G401 (cell line): Measurements from ENCODE around the gene ATP7A. TPM values are rescaled to one million over a fixed set of nuclear protein-coding genes. Genes with fewer than 3 reads are reported as not detected.
"Not testable (repeated sequence)": the region's sequence is repeated elsewhere in the genome, so short reads cannot be mapped to it uniquely, and the experiment has no call there.

Source experiments
- DNase-seq: peaks from one replicate; pipeline ENCODE4 v3.0.0-alpha.2; 2015; ENCODE audit warnings: low spot score
- in situ Hi-C: cut with HindIII; loops from 2 replicates; pipeline ENCODE4 v1.10.0; 2016; ENCODE audit warnings: low sequenced_read_pairs, mixed read lengths
- total RNA-seq: library from RNA; depleted of rRNA; stranded (reverse); fragments of >200 nt; shearing (Covaris generic); gene quantifications from 2 replicates; pipeline ENCODE4 v1.2.3, GENCODE V29; 2014

The ATP7A gene
- total RNA-seq, 1 experiment from 2014 or later: 5.2 TPM

GRCh38 chrX:77937291-77937690, 26.8 kb downstream of the ATP7A start:
- DNase-seq: no peak
- in situ Hi-C loops: no loop called here

DNA sequence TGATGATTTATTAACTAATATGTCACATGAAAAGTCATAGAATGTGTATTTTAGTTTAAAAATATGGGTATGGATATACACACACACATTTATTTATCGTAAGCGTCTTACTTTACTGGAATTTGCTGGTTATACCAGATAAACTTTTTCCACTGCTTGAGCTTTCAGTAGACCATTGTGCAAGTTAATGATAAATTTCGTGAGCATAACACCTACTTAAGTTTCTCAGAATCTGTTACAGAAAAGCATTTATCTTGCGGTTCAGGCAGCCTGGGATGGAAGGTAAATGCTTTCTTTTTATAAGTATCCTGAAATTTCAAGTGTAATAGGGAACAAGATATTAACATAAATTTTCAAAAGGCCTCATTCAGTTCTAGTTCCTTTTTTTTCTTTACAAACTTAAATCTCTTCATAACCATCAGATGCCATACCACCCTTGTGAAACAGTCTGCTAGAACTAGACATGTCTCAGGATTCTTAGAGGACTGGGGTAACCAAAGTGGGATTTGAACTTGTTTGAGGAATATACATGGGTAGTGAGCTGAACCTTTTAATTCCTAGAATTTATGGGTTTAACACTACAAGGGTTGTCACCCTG, 27.7 kb downstream of the ATP7A start:
- in situ Hi-C loops: no loop called here
- DNase-seq: no peak

- DNase-seq, in situ Hi-C loops: not testable (repeated sequence)
These were observed 34.5 kb downstream of the ATP7A start for GRCh38 chrX:77945031-77945430.

- DNase-seq: no peak
- in situ Hi-C loops: no loop called here
These were observed 35.5 kb downstream of the ATP7A start for GRCh38 chrX:77945910-77946545.

DNA sequence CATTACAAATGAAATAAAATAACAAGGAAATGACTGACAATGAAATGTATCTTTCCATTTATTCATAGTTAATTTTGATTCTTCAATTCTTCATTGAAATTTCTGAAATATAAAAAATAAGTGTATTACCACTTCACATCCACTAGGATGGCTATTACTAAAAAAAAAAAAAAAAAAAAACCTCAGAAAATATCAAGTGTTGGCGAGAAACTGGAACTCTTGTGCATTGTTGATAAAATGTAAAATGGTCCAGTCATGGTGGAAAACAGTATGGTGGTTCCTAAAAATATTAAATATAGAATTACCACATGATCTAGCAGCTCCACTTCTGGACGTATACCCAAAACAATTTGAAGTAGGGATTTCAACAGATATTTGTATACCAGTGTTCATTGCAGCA, 36.1 kb downstream of the ATP7A start:
- in situ Hi-C loops: no loop called here
- DNase-seq: no peak

DNA sequence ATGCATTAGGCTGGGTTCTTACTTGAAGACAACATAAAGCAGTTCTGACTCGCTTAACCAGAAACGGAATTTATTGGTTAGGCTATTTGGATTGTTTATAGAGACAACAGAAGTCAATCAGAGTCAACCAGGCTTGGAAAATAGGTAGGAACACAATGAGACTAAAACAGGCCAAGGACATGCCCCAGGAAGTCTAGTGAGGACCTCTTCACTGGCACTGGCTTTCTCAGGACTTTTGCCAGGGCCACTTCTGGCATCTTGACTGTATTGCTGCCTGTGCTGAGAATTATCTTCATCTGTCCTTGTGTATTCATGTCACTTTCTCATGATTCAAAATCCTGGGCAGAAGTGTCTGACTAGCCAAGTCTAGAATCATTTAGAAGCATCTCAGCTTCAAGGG, 39.3 kb downstream of the ATP7A start:
- in situ Hi-C loops: no loop called here

DNA sequence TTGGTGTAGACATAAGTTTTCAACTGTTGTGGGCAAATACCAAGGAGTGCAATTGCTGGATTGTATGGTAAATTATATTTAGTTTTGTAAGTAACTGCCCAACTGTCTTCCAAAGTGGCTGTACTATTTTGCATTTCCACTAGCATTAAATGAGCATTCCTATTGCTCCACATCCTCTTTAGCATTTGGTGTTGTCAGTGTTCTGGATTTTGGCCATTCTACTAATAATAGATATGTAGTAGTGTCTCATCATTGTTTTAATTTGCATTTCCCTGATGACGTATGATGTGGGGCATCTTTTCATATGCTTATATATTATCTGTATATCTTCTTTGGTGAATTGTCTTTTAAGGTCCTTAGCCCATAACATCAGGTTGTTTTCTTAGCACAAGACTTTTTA, 41.7 kb downstream of the ATP7A start:
- DNase-seq: no peak
- in situ Hi-C loops: no loop called here

More for the DNA sequence above, 39.3 kb downstream of the ATP7A start:
- peak; percentile 3 for DNase-seq

- in situ Hi-C loops: no loop called here
- no peak for DNase-seq
These were observed 42.8 kb downstream of the ATP7A start for GRCh38 chrX:77953302-77953701.

DNA sequence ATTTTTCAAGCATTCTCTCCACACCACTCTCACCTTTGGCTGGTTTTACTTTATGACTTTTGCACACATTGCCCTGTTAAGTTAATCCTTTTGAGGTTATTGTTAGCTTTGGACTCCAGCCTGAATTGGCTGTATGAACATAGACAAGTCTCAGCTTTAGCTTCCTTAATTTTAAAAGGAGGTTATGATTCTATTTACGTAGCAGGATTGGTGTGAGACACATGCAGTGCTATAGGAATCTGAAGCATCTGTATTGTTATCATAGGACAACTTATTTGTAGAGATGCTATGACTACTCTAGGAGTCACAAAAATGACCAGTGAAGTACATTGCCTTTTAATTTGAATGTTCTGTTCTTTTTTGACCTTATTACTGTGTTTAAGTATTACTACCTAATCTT, 43.2 kb downstream of the ATP7A start:
- in situ Hi-C loops: no loop called here
- no peak for DNase-seq

GRCh38 chrX:77960567-77960966, 50.1 kb downstream of the ATP7A start:
- no peak for DNase-seq
- in situ Hi-C loops: no loop called here

DNA sequence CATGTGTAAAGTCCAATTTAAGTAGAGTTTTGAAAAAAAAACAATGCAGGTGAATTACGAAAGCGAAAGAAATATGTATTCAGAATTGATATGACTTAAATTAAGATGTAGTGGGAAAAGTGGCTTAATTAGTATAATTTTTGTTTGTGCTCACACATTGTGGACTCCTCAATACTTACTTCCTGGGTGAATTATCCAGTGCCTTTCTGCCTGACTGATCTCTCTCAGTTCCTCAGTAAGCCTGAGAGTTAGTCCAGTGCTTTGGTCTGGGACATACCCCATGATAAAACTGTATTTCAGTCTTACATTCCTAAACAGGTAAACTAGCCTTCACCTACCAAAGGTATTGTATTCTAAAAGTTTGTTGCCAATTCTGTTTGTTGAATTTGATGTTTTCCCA, 50.6 kb downstream of the ATP7A start:
- no peak for DNase-seq
- in situ Hi-C loops: no loop called here

DNA sequence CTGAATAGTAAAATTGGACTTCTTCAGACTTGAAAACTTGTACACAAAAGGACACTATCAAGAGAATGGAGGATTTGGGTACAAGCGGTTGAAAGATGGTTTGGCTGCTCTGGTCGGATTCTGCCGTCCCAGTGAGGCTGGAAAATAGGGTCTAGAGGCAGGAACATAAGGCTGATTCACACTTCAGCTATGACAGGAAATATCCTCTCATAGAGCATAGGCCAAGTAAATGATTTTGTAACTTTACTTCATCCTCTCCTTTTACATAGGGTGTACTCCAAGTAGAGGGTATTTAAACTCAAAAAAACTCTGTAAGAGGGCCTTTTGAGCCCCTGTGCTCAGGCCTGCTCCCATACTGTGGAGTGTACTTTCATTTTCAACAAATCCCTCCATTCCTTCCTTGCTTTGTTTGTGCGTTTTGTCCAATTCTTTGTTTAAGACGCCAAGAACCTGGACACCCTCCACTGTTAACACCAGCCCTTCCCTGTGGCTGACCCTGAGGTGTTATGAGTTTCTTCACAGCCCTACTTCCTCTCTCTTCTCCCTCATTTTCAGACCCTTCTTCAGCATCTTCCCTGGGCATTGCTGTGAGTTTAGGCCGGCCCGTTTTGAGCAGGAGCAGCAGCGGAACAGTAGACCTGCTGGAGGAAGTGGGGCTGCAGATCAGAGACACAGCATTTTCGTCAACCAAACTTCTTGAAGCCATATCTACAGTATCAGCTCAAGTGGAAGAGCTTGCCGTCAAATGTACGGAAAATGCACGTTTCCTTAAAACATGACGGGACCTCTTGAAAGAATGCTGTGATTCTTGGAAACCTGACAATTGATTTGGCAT, 51.8 kb downstream of the ATP7A start:
- no peak for DNase-seq
- in situ Hi-C loops: no loop called here

GRCh38 chrX:77966361-77966760, 55.9 kb downstream of the ATP7A start:
- in situ Hi-C loops: no loop called here
- no peak for DNase-seq

DNA sequence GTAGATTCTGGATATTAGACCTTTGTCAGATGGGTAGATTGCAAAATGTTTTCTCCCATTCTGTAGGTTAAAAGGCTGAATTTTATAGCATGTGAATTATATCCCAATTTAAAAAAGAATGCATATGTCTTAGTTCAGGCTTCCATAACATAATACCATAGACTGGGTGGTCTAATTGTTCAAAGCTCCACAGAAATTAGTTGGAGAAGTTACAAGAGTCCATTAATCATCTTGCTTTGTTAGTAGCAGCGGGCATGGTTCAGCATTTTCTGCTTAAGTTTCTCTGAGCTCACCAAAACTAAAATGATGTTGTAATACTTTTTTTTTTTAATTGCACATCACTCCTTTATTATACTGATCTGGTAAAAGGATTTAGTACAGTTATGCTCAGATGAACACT, 57.1 kb downstream of the ATP7A start:
- in situ Hi-C loops: no loop called here

GRCh38 chrX:77969538-77969937, 59.0 kb downstream of the ATP7A start, which contains the start of gene PGAM4:
Gene PGAM4, minus strand, starts transcription at chrX:77969638. Its CDS starts 0 bp downstream, at chrX:77969638.
- in situ Hi-C loops: no loop called here
- DNase-seq: no peak

More for the DNA sequence above, 57.1 kb downstream of the ATP7A start:
- no peak for DNase-seq

- in situ Hi-C loops: no loop called here
- DNase-seq: no peak
These were observed 65.3 kb downstream of the ATP7A start for GRCh38 chrX:77975755-77976154.

GRCh38 chrX:77977095-77977494, 66.6 kb downstream of the ATP7A start:
- in situ Hi-C loops: no loop called here
- no peak for DNase-seq

DNA sequence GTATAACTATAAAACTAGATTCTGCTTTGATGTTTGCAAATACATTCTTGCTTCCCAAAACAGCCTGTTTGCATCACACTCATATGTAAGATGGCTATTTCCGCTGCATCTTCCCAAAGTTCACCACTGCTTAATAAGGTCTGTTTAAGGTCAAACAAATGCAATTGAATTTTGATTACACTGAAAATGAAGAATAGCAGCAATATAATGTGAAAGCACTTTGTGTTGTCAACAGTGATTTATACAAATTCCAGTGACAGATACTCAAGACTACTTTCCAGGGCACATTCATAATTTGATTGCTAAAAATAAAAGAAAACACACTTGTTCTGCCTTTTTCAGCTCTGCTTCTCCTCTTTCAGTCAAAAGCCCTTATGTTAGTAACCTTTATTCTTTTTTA, 67.0 kb downstream of the ATP7A start:
- in situ Hi-C loops: no loop called here
- DNase-seq: no peak

GRCh38 chrX:77979870-77980269, 69.4 kb downstream of the ATP7A start:
- no peak for DNase-seq
- in situ Hi-C loops: no loop called here

DNA sequence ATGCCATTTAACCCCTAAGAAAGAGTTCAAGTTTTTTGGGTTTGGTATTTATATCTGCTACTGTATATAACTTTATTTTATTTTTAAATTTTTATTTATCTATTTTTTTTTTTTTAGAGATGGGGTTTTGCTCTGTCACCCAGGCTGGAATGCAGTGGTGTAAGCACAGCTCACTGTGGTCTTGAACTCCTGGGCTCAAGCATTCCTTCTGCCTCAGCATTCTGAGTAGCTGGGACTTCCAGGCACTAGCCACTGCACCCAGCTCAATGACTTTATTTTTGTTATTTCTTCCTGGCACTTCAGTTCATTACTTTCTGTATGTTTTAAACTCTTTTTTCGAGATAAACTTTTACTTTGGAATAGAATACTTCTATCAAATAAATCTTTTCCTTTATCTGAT, 101.4 kb downstream of the ATP7A start:
- DNase-seq: no peak
- in situ Hi-C loops: no loop called here
